Body of pancreas (tissue), 4 donors: Measurements from ENCODE around the gene KLHL11. TPM values are rescaled to one million over a fixed set of nuclear protein-coding genes. Genes with fewer than 3 reads are reported as not detected.
A peak's percentile ranks its signal among the peaks of the same experiment; 100 is the strongest.
"Not testable (repeated sequence)": the region's sequence is repeated elsewhere in the genome, so short reads cannot be mapped to it uniquely, and the experiment has no call there.

Experiments
- ATAC-seq: fragments of 150-250 bp; one replicate; pipeline ENCODE4 v1.9.1; 2016
- DNase-seq, 4 donors: peaks; one replicate each; pipeline ENCODE4 v3.0.0-alpha.2; 2019
- H3K27ac ChIP-seq, 4 donors: fragments of 200-600 bp; sonication (generic); 1 replicate in 3 of 4; 2 replicates in 1 of 4; pipeline versions ENCODE4 v1.5.1 to v1.6.1; 2016 to 2019; ENCODE audit warnings: mild to moderate bottlenecking in 1 of 4, mixed read lengths in 1 of 4, moderate library complexity in 1 of 4
- H3K27me3 ChIP-seq, 2 donors: fragments of 200-600 bp; sonication (generic); one replicate each; pipeline ENCODE4 v1.6.0; 2016; ENCODE audit warnings: mild to moderate bottlenecking in 1 of 2
- H3K36me3 ChIP-seq, 2 donors: fragments of 200-600 bp; sonication (generic); replicated peaks in 1 of 2; 2 replicates each; pipeline ENCODE4 v1.5.1; 2016; ENCODE audit warnings: low read depth in 2 of 2; ENCODE audit not compliant: insufficient read depth in 1 of 2
- H3K4me1 ChIP-seq: fragments of 200-600 bp; sonication (generic); one replicate; pipeline ENCODE4 v1.6.0; 2016
- H3K4me3 ChIP-seq, 2 donors: fragments of 200-600 bp; sonication (generic); 1 replicate in 1 of 2; 2 replicates in 1 of 2; pipeline ENCODE4 v1.5.1; 2016 to 2019
- H3K9me3 ChIP-seq, 3 donors: fragments of 200-600 bp; sonication (generic); 1 replicate in 2 of 3; 2 replicates in 1 of 3; pipeline ENCODE4 v1.5.1; 2016
- POLR2A ChIP-seq, 3 donors: fragments of 450-650 bp; IDR thresholded peaks; one replicate each; pipeline ENCODE4 v1.6.1; 2016; ENCODE audit warnings: antibody characterized with exemption in 3 of 3, mild to moderate bottlenecking in 2 of 3
- WGBS, 2 donors: methylation state at CpG; one replicate each; pipeline ENCODE4 v1.1.5; 2017; 5-methylcytosine and 5-hydroxymethylcytosine counted together
- intact Hi-C: fragments of 100-400 bp; cut with DNase I; formaldehyde crosslinking; loops from one replicate; pipeline ENCODE4 v1.15.1; 2023
- total RNA-seq, 2 donors: library from RNA; depleted of rRNA; stranded (reverse); fragments of >200 nt; gene quantifications; one replicate each; pipeline ENCODE4 v1.1.0, GENCODE V29; 2016
- TF ChIP-seq, protein P1 (sequence below), 7 experiments: fragments of 450-650 bp in 4 of 7; fragments of 200-600 bp in 3 of 7; sonication (generic) in 3 of 7; IDR thresholded peaks; one replicate each; pipeline ENCODE4 v1.5.1; 2016 to 2019; ENCODE audit warnings: antibody characterized with exemption in 7 of 7

Gene KLHL11
- total RNA-seq, 2 donors from 2014 or later = 15.2 to 16.3 TPM

GRCh38 chr17:41864498-41864835, 756 bp downstream of the KLHL11 start:
- ATAC-seq = no peak
- intact Hi-C loops = no loop called here
- H3K27ac ChIP-seq = peak overlapping the region; percentile 85 to 92 (median 90)
- H3K4me1 ChIP-seq = peaks cover 40% of the 10 kb centered on the region
- peaks cover 3 to 4% of the 10 kb centered on the region in 2 donors for H3K36me3 ChIP-seq
- no peak for TF ChIP-seq POLR2A (IDR thresholded peaks at IDR 0.05)
- TF ChIP-seq, protein P1, sequence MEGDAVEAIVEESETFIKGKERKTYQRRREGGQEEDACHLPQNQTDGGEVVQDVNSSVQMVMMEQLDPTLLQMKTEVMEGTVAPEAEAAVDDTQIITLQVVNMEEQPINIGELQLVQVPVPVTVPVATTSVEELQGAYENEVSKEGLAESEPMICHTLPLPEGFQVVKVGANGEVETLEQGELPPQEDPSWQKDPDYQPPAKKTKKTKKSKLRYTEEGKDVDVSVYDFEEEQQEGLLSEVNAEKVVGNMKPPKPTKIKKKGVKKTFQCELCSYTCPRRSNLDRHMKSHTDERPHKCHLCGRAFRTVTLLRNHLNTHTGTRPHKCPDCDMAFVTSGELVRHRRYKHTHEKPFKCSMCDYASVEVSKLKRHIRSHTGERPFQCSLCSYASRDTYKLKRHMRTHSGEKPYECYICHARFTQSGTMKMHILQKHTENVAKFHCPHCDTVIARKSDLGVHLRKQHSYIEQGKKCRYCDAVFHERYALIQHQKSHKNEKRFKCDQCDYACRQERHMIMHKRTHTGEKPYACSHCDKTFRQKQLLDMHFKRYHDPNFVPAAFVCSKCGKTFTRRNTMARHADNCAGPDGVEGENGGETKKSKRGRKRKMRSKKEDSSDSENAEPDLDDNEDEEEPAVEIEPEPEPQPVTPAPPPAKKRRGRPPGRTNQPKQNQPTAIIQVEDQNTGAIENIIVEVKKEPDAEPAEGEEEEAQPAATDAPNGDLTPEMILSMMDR (IDR thresholded peaks at IDR 0.05) = no peak
- 0 to 1% methylated on average over 24 to 25 of the region's 25 CpGs for WGBS, 2 donors
- no peak for DNase-seq
- H3K4me3 ChIP-seq = peak overlapping the region; percentile 95 to 98
- H3K27me3 ChIP-seq = no peaks in the 10 kb centered on the region
- no peaks in the 10 kb centered on the region for H3K9me3 ChIP-seq

DNA sequence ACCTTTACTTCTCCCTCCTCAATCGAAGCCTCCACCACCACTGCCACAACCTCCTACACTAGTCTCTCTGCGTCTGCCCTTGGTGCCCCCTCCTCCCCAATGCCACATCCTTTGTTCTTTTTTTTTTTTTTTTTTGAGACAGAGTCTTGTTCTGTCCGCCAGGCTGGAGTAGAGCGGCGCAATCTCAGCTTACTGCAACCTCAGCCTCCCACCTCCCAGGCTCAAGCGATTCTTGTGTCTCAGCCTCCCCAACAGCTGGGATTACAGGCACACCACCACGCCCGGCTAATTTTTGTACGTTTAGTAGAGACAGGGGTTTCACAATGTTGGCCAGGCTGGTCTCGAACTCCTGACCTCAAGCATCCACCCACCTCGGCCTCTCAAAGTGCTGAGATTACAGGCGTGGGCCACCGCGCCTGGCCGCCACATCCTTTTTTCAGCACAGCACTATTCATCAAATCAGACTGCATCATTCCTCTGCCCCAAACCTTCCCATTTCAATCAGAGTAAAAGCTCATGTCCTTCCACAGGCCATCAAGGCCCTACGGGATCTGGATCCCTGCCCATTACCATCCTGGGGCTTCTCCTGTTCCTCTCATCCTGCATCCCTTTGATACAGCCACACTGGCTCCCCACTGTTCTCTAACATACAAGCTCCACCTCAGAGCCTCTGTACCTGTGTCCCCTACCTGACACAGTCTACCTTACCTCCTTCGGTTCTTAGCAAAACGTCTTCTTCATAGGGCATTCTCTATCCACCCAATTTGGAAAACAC, 2.0 kb downstream of the KLHL11 start:
- H3K4me1 ChIP-seq = peaks cover 41% of the 10 kb centered on the region
- H3K27ac ChIP-seq = no peak overlapping the region
- peaks cover 0 to 2% of the 10 kb centered on the region in 2 donors for H3K36me3 ChIP-seq
- intact Hi-C loops = no loop called here
- no peak for ATAC-seq
- no peak overlapping the region for H3K4me3 ChIP-seq
- no peaks in the 10 kb centered on the region for H3K27me3 ChIP-seq
- no peaks in the 10 kb centered on the region for H3K9me3 ChIP-seq
- TF ChIP-seq, protein P1 (IDR thresholded peaks at IDR 0.05) = no peak
- TF ChIP-seq POLR2A (IDR thresholded peaks at IDR 0.05) = no peak
- DNase-seq = no peak
- 68 to 76% methylated on average over 18 of the region's 18 CpGs for WGBS, 2 donors

DNA sequence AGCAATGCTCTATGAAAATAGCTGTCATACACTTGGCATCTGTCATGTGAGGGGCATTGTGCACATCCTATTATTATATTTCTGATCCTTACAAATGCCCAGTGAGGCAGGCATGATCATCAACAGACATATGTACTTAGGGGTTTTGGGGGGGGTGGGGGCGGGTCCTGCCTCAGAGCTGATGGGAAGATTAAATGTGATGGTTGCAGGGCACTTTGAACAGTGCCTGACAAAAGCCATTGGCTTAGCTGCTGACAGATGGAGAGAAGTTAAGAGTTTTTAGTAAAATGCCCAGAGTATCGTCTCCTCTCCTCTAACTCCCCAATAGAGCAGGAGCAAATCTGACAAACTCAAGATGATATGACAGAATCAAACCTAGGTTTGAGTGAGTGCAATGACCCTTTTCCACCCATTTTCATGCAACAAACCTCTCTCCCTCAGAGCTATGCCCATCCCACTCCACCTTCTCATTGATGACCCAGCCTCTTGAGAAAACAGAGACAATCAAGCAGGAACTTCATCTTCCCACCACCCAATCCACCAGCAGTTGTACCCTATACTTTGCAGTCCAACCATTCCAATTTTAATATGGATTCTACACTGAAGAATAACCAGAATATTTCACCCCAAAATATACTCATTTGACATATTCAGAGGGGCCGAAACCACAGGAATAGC, 4.8 kb downstream of the KLHL11 start:
- Histone ChIP-seq H3K27me3 (no peaks in the 10 kb centered on the region), H3K4me3 (no peak overlapping the region), H3K9me3 (no peaks in the 10 kb centered on the region), H3K27ac (no peak overlapping the region), H3K4me1 (peaks cover 38% of the 10 kb centered on the region), H3K36me3 (no peaks in the 10 kb centered on the region)
- WGBS, 2 donors = 57 to 69% methylated on average over 3 of the region's 3 CpGs
- intact Hi-C loops = no loop called here
- DNase-seq (no peak), ATAC-seq (no peak)
- TF ChIP-seq, protein P1 (IDR thresholded peaks at IDR 0.05) = no peak
- TF ChIP-seq POLR2A (IDR thresholded peaks at IDR 0.05) = no peak

DNA sequence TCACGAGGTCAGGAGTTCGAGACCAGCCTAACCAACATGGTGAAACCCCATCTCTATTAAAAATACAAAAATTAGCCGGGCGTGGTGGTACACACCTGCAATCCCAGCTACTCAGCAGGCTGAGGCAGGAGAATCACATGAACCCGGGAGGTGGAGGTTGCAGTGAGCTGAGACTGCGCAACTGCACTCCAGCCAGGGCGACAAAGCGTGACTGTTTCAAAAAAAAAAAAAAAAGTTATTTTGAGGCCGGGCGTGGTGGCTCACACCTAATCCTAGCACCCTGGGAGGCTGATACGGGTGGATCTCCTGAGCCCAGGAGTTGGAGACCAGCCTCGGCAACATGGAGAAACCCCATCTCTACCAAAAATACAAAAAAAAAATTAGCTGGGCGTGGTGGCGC, 13.8 kb downstream of the KLHL11 start:
- H3K36me3 ChIP-seq, H3K4me1 ChIP-seq, DNase-seq, H3K9me3 ChIP-seq, H3K27ac ChIP-seq, H3K27me3 ChIP-seq, H3K4me3 ChIP-seq, ATAC-seq, intact Hi-C loops: not testable (repeated sequence)
- 93 to 96% methylated on average over 14 of the region's 14 CpGs for WGBS, 2 donors

GRCh38 chr17:41849251-41849990, 15.8 kb downstream of the KLHL11 start:
- Histone ChIP-seq H3K36me3 (peaks cover 0 to 2% of the 10 kb centered on the region in 2 donors), H3K27me3 (no peaks in the 10 kb centered on the region), H3K9me3 (no peaks in the 10 kb centered on the region), H3K27ac (no peak overlapping the region), H3K4me3 (no peak overlapping the region), H3K4me1 (no peaks in the 10 kb centered on the region)
- no peak for DNase-seq
- TF ChIP-seq, protein P1 (IDR thresholded peaks at IDR 0.05) = no peak
- TF ChIP-seq POLR2A (IDR thresholded peaks at IDR 0.05) = no peak
- 76% methylated on average over 4 of the region's 4 CpGs for WGBS, 2 donors
- intact Hi-C loops = no loop called here
- ATAC-seq = no peak
